HG02973 (cell line): Measurements from ENCODE around the gene LPAR3.

Experiments
- ATAC-seq: cut with Tn5 transposase; IDR thresholded peaks from one replicate; pipeline ENCODE4 v1.9.1; 2021; ENCODE audit warnings: moderate library complexity; ENCODE audit not compliant: unreplicated experiment

Gene LPAR3

DNA sequence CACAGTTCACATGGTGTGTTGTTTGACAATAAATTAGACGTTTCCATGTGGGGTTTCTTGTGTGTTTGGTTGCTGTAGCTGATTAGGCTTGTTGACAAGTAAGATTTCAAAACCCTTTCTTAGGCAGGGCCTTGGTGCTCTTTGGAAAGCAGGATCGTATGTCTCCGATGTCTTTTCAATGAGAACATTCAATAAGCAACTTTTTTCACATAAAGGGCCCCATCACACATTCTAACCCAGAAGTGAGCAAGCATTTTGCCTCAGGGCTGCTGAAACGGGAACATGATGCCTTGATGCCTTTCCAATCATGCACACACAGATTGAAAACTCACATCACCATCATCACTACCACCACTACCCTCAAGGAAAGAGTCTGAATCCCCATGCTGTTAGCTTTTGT, 33.1 kb downstream of the LPAR3 start:
- ATAC-seq = no peak

- ATAC-seq = no peak
Measured at GRCh38 chr1:84857906-84858305, 35.1 kb downstream of the LPAR3 start.

- no peak for ATAC-seq
Measured at GRCh38 chr1:84856726-84857270, 36.2 kb downstream of the LPAR3 start.

DNA sequence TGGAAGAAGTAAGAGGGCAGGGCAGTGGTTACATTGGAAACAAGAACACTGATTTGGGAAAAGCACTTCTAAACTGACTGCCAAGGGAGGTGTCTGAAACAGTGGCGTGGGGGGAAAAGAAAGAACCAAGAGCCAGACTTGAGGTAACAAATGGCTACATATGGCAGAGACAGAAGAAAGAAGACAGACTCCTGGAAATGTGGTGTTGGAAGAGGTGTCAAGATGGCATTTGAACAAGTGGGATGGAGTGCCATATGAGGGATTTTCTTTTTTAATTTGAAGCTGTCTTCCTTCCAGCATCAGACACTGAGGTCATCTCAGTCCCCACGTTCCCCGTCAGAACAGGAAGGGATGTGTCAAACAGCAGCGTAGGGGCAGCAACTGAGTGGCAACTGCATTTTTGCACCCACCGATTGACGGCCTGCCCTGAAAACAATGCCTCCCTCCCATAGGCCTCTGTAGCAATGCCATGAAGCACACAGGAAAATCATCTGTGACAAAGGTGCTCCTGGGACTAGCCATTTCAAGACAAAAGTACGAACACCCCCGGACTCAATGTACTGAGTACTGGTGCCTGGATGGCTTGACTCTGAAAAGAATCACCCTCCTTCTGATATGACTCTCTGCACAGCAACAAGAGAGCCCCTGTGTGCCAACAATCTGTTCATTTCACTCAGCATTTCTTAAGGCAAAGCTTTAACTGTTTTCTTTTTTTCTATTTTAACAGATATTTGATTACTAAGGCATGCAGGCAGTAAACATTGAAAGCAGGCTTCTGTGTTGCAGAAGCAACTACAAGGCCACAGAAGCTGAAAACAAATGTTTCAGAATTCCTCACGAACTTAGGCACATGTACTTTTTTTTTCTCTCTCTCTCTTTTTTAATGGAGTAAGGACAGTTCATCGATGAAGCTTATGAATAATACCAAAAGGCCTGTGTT, 37.0 kb downstream of the LPAR3 start:
- ATAC-seq = no peak

DNA sequence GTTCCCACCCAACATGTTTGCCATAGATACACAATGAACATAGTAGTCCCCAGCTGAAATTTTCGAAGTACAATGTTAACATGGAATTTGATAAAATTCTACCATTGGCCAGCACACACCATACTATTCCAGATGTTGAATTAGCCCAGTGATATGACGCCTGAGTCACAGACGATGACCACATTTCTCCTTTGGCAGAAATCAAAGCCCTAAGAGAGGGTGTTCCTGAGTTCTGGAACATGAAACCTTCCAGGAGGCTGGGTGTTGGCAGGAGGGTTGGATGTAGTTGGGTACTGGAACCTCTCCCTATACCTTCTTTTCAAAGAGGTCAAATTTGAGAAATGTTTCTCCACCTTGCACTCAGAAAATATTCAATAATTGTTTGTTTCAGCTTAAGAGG, 37.8 kb downstream of the LPAR3 start:
- no peak for ATAC-seq

DNA sequence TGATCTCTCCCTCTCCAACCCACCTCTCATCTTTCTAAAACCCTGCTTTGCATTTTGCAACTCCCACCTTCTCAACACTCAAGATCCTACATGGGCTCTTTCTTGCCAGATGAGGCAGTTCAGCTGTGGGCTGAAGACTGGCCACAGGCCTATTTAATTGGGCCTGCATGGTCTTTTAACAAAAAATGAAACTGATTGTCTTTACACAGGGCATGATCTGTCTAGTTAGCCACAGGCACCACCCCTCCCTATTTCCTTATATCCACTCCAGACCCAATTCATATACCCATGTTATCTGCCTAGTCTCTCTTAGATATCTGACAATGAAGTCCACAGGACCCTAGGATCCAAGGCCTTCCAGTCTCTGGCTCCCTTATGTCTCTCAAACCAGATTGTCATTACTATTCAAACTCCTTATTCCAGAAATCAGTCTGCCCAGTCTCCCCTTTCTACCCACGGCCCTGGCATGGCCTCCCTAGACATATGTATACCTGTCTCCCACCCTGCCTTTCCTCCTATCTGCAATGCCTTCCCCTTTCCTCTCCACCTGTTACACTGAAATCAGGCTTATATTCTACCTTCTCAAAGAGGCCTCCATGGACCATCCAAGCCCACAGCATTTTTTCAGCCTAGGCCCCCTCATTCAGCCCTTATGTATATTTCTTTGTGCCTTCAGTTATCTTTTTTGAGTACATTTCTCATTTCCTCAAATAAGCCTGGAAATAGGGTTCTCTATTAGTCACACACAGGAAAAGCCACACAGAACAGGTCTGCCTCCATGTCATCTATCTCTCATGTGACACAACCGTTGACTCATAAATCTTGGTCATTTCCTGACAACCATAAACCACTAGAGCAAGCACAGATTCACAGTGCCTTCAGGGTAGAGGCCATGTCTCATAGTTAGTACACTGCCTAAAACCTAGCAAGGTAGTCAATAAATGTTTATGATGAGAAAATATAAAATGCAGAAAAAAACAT, 39.0 kb downstream of the LPAR3 start:
- ATAC-seq = peak; percentile 98

- no peak for ATAC-seq
Measured at GRCh38 chr1:84851839-84852238, 41.2 kb downstream of the LPAR3 start.

DNA sequence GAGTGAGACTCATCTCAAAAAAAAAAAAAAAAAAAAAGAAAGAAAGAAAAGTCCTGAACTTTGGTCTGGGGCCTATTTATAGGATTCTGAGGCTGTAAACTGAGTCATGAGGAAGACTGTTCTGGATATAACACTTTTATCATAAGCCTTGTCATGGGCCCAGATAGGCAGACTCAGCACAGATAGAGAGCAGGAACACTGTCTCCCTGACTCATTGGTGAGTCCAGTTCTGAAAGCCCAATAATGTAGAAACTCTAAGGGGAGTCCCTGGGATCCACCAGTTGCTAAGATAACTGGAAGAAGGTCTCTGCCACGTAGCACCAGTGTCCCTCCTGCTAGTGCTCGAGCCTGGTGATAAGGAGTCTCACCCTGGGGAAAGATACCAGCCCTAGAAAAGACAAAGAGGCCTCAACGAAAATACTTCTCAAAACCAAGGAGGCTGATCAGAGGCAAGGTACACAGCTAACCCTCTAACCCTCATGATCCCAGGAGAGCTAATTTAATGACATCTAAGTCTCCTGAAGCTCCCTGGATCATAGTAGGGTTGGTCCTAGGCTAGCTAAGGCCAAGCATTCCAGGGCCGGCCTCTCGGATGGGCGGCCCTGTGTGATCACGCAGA, 43.5 kb downstream of the LPAR3 start:
- no peak for ATAC-seq

DNA sequence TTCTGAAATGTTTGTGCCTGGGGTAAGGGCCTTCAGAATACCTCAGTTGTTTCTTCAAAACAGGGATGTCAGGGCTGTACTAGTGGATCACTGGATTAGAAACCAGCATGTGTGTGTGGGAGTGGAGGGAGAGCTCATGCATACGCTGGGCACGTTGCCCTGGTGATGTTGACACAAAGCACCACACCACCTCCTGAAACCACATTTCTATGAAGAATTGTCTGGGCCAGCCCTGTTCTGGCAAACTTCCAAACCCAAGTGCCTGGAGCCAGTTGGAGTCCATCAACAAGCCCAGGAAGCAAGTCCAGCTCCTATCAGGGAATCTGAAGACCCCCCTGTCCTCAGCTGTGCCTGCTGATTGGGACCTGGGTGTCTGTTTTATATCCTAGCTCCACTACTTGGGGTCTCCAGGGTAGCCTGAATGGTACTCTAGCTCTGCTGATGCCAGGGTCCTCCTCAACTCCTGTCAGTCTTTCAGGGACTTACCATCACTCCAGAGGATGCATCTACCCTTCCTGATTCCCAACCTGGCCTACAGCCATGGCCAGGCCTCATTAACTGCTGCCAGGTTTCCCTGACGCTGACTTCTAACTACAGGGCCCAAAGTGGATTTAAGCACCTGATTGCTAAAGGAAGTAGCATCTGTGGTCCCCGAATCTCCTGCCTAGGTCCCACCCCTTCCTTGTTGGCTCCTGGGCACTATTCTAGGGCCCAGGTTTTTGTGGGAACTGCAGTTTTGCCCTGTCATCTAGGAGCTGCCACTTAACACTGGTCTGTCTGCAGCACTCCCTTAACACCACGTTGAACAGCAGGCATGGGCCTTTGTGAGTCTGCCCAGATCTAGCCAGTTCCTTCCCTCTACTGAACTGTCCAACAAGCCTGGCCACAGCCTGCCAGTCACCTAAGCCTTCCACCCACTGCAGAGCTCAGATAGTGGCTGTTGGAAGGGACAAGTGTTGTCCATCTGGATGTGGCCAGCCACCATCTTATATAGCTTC, 45.5 kb downstream of the LPAR3 start:
- ATAC-seq = peak; percentile 68

DNA sequence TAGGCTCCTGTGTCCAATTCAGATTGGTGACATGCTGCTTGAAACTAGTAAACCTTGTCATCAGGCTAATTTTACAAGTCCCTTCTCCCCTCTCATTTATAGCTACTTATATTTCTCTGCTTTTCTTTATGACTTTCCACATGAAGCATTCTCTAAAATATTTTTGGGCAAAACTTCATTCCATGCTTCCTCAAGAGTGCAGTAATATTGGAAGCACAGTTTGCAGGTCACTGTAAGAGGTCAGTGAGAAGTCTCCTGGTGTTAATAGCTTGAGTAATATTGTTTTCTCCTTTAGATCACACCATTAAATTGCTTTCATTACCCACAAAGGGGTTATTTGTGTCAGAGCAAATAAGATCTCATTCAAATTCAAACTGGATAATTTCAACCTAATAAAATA, 46.6 kb downstream of the LPAR3 start:
- no peak for ATAC-seq

DNA sequence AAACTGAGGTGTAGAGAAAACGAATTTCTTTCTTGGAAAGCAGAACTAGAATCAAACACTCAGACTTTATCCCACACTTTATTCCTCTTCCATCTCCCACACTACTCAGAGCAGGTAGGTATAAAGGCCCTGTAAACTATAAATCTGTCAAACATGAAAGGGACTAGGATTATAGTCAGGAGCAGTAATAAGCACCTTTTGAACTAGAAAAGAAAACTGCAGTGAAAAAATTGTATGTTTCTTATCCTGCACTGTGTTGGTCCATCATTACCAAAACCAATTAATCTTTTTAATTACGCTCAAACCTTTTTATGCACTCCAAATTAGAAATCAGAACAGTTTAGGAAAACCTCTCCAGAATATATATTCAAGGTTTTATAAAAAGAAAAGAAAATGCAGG, 47.6 kb downstream of the LPAR3 start:
- no peak for ATAC-seq

DNA sequence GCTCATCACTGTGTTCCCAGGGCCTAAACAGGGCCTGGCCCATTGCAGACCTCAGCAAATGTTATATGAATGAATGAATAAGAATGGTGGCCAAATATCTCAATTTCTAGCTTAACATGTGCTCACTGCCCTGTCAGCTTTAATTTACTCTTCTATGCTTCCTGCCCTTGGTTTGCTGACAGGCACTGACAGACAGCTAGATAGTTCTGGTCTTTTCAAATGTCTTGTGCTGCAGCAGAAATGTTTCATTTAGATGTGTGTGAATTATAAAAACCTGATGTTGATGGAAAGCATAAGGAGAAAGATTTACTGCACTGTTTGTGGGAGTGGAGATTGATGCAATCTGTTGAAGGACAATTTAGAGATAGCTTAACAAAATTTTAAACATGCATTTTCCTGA, 48.9 kb downstream of the LPAR3 start:
- ATAC-seq = no peak

DNA sequence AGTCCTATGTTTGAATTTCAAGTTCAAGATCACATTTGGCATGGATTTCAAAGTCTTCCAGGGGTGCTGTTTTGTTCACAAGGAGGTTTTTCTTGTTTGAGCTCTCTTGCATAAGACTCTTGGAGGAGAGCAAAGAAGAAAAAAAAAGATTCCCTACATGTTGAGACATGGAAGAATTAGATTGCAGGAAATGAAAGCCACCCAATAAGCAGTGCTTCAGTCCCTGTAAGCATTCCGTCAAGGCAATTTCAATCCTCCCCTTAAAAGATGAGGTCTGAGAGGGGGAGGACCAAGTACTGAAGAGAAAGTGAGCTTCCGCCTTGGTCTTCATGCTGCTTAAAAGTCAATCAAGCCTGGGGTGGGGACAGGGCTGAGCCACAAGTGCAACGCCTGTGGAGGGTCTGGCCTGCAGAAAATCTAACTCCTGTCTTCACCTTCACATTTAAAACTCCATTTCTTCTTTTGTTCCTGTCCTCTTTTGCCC, 50.2 kb downstream of the LPAR3 start:
- no peak for ATAC-seq

GRCh38 chr1:84841971-84842370, 51.0 kb downstream of the LPAR3 start:
- no peak for ATAC-seq

DNA sequence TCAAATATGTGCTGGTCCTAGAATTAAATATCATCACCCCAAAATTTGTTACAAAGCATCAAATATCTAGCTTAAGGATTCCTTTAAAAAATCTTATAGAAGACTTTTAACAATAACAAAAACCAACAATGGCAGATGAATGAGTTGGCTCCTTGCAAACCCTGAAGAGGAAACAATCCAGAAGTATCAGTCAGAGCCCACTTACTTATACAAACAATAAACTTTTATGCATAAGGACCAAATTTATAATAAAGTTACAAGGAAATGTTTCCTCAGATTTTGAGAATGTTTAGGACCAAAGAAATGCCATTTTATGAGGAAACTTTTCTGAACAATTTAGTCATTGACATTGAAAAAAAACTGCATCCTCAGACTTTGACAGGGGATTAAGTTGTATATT, 52.7 kb downstream of the LPAR3 start:
- ATAC-seq = no peak

GRCh38 chr1:84839544-84839943, 53.5 kb downstream of the LPAR3 start:
- ATAC-seq = no peak

GRCh38 chr1:84836145-84836544, 56.9 kb downstream of the LPAR3 start:
- no peak for ATAC-seq

DNA sequence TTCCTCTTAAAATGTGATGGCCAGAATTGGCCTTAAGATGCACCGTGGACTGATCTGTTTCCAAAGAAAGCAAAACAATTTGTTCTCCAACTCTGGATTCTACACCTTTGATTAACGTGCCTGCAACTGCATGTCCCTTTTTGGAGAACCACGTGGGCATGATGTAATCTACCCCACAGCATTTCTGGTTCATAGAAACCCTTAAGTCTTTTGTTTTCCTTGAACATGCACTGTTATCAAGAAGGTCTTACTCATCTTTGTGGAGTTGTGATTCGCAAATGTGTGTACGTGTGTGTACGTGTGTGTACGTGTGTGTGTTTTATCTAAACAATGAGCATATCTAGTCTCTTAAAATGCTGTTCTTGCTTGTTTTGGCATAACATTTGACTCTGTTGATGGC, 57.8 kb downstream of the LPAR3 start:
- ATAC-seq = no peak

- ATAC-seq = no peak
Measured at GRCh38 chr1:84834419-84835064, 58.5 kb downstream of the LPAR3 start.
